SK-N-SH (cell line): ENCODE results near the gene NOL7. TPM values are rescaled to one million over a fixed set of nuclear protein-coding genes. Genes with fewer than 3 reads are reported as not detected.

Experiments
- CTCF ChIA-PET: fragments of 300-600, 350-600 bp; formaldehyde crosslinking; extraction: SDS; loops from one replicate; lab custom pipeline; 2021; lab: Yijun Ruan, JAX
- POLR2A ChIA-PET: fragments of 350-600 bp; sonication (Branson Sonifier 250); formaldehyde crosslinking; extraction: SDS; loops from one replicate; lab custom pipeline; 2020; ENCODE audit warnings: antibody characterized with exemption, inconsistent platforms; lab: Yijun Ruan, JAX
- DNase-seq: peaks from one replicate; pipeline ENCODE4 v3.0.0; 2012
- H2AFZ ChIP-seq: fragments of 200-600 bp; sonication (generic); 2 replicates; pipeline ENCODE4 v1.8.1; 2016; ENCODE audit warnings: antibody characterized with exemption, mild to moderate bottlenecking, low read depth
- H3F3A ChIP-seq: fragments of 200-600 bp; sonication (generic); replicated peaks from 2 replicates; pipeline ENCODE3; 2016; ENCODE audit warnings: antibody characterized with exemption, mild to moderate bottlenecking; ENCODE audit not compliant: insufficient read depth
- H3K27ac ChIP-seq, 2 experiments: fragments of 200-500 bp in 1 of 2; fragments of 200-600 bp in 1 of 2; sonication (Bioruptor generic) in 1 of 2; sonication (generic), shearing (Covaris generic) in 1 of 2; 2 replicates each; pipeline versions ENCODE4 v1.5.1 to v1.6.1; 2014 to 2016; ENCODE audit warnings: low read depth in 2 of 2, inconsistent platforms in 1 of 2, low read length in 1 of 2, mild to moderate bottlenecking in 1 of 2, mixed read lengths in 1 of 2
- H3K27me3 ChIP-seq: fragments of 200-600 bp; sonication (generic), shearing (Covaris generic); 2 replicates; pipeline ENCODE4 v1.6.1; 2016; ENCODE audit warnings: mixed run types; ENCODE audit not compliant: insufficient read depth
- H3K36me3 ChIP-seq, 2 experiments: fragments of 200-500 bp in 1 of 2; fragments of 200-600 bp in 1 of 2; sonication (Bioruptor generic) in 1 of 2; sonication (generic) in 1 of 2; replicated peaks in 1 of 2; 2 replicates each; pipeline versions ENCODE3 to v1.5.1; 2014 to 2016; ENCODE audit warnings: low read length in 1 of 2, mild to moderate bottlenecking in 1 of 2; ENCODE audit not compliant: insufficient read depth in 2 of 2, control insufficient read depth in 1 of 2
- H3K4me1 ChIP-seq, 2 experiments: fragments of 200-500 bp in 1 of 2; fragments of 200-600 bp in 1 of 2; sonication (Bioruptor generic) in 1 of 2; sonication (generic), shearing (Covaris generic) in 1 of 2; 2 replicates each; pipeline versions ENCODE4 v1.5.1 to v1.6.1; 2014 to 2016; ENCODE audit warnings: low read depth in 1 of 2, low read length in 1 of 2, mixed run types in 1 of 2; ENCODE audit not compliant: insufficient read depth in 2 of 2, control insufficient read depth in 1 of 2
- H3K4me2 ChIP-seq: fragments of 200-600 bp; sonication (generic), shearing (Covaris generic); 2 replicates; pipeline ENCODE4 v1.6.1; 2017; ENCODE audit warnings: mixed run types
- H3K4me3 ChIP-seq, 2 experiments: fragments of 200-500 bp in 1 of 2; fragments of 200-600 bp in 1 of 2; sonication (Bioruptor generic) in 1 of 2; sonication (generic), shearing (Covaris generic) in 1 of 2; 2 replicates each; pipeline versions ENCODE4 v1.5.1 to v1.8.1; 2014 to 2016; ENCODE audit warnings: low read depth in 2 of 2, inconsistent platforms in 1 of 2, low read length in 1 of 2, mild to moderate bottlenecking in 1 of 2, mixed read lengths in 1 of 2, moderate library complexity in 1 of 2
- H3K79me2 ChIP-seq: fragments of 200-600 bp; sonication (generic); 2 replicates; pipeline ENCODE4 v1.8.1; 2017; ENCODE audit warnings: mild to moderate bottlenecking; ENCODE audit not compliant: insufficient read depth
- H3K9ac ChIP-seq: fragments of 200-600 bp; sonication (generic); 2 replicates; pipeline ENCODE4 v1.6.1; 2017; ENCODE audit warnings: mixed run types
- H3K9me2 ChIP-seq: fragments of 200-600 bp; sonication (generic); 2 replicates; pipeline ENCODE4 v1.6.1; 2017; ENCODE audit warnings: mixed run types
- H3K9me3 ChIP-seq: fragments of 200-600 bp; sonication (generic); 2 replicates; pipeline ENCODE4 v1.6.1; 2017; ENCODE audit warnings: mixed run types, mild to moderate bottlenecking, moderate library complexity
- H4K20me1 ChIP-seq: fragments of 200-600 bp; sonication (generic); 2 replicates; pipeline ENCODE4 v1.6.1; 2017; ENCODE audit warnings: mild to moderate bottlenecking, mixed run types; ENCODE audit not compliant: insufficient read depth
- CHD2 ChIP-seq: fragments of 150-350 bp; IDR thresholded peaks from 2 replicates; pipeline ENCODE4 v1.6.1; 2018; ENCODE audit warnings: low read length; ENCODE audit not compliant: partially characterized antibody
- ELF1 ChIP-seq: IDR thresholded peaks from 2 replicates; pipeline ENCODE4 v1.4.0; 2012
- EP300 ChIP-seq, 2 experiments: IDR thresholded peaks; 2 replicates each; pipeline versions ENCODE4 v1.4.0 to v1.6.1; 2012; ENCODE audit warnings: borderline replicate concordance in 1 of 2, low read depth in 1 of 2, low read length in 1 of 2
- FOSL2 ChIP-seq: IDR thresholded peaks from 2 replicates; pipeline ENCODE4 v1.4.0; 2012; ENCODE audit warnings: low read depth, mild to moderate bottlenecking, moderate library complexity, borderline replicate concordance
- FOXJ3 ChIP-seq: sonication (generic); formaldehyde crosslinking; IDR thresholded peaks from 2 replicates; pipeline ENCODE4 v1.5.1; 2020; ENCODE audit warnings: mild to moderate bottlenecking, missing genetic modification reagents
- FOXM1 ChIP-seq: IDR thresholded peaks from 2 replicates; pipeline ENCODE4 v1.4.0; 2012; ENCODE audit warnings: low read depth, mild to moderate bottlenecking
- GABPA ChIP-seq: IDR thresholded peaks from 2 replicates; pipeline ENCODE4 v1.4.0; 2012; ENCODE audit warnings: low read depth, mild to moderate bottlenecking
- JUND ChIP-seq: IDR thresholded peaks from 2 replicates; pipeline ENCODE4 v1.4.0; 2012
- MXI1 ChIP-seq: IDR thresholded peaks from 2 replicates; pipeline ENCODE4 v1.6.1; 2012; ENCODE audit warnings: mild to moderate bottlenecking, low read depth, low read length, improper control_type of control experiment
- NRF1 ChIP-seq: IDR thresholded peaks from 2 replicates; pipeline ENCODE4 v1.6.1; 2012; ENCODE audit warnings: low read depth, mild to moderate bottlenecking, low read length
- RAD21 ChIP-seq: IDR thresholded peaks from 2 replicates; pipeline ENCODE4 v1.6.1; 2012; ENCODE audit warnings: mild to moderate bottlenecking, low read length
- RXRA ChIP-seq: IDR thresholded peaks from 2 replicates; pipeline ENCODE4 v1.4.0; 2012; ENCODE audit warnings: low read depth, mild to moderate bottlenecking, borderline replicate concordance
- SIN3A ChIP-seq: IDR thresholded peaks from 2 replicates; pipeline ENCODE4 v1.6.1; 2012; ENCODE audit warnings: low read depth, mild to moderate bottlenecking, low read length, moderate library complexity, borderline replicate concordance
- TCF12 ChIP-seq: IDR thresholded peaks from 2 replicates; pipeline ENCODE4 v1.4.0; 2012
- USF1 ChIP-seq: IDR thresholded peaks from 2 replicates; pipeline ENCODE4 v1.4.0; 2012; ENCODE audit warnings: low read depth, borderline replicate concordance
- YY1 ChIP-seq: IDR thresholded peaks from 2 replicates; pipeline ENCODE4 v1.4.0; 2012; ENCODE audit warnings: low read depth, mild to moderate bottlenecking
- WGBS: methylation state at CpG from one replicate; pipeline ENCODE4 v1.1.6; 2017; ENCODE audit warnings: low lambda C conversion rate; 5-methylcytosine and 5-hydroxymethylcytosine counted together
- polyA plus RNA-seq, 3 experiments: library from polyadenylated mRNA; depleted of rRNA; stranded (reverse); fragments of >200 nt; gene quantifications; 2 replicates each; pipeline ENCODE4 v1.2.3, GENCODE V29; 2012
- TF ChIP-seq, protein P1 (sequence below): fragments of 150-350 bp; IDR thresholded peaks from 2 replicates; pipeline ENCODE4 v1.6.1; 2016; ENCODE audit warnings: mild to moderate bottlenecking, low read depth, low read length

NOL7 gene
- polyA plus RNA-seq, 1 of the 3 experiments (the other 2 are of a cell fraction): 103 TPM

DNA sequence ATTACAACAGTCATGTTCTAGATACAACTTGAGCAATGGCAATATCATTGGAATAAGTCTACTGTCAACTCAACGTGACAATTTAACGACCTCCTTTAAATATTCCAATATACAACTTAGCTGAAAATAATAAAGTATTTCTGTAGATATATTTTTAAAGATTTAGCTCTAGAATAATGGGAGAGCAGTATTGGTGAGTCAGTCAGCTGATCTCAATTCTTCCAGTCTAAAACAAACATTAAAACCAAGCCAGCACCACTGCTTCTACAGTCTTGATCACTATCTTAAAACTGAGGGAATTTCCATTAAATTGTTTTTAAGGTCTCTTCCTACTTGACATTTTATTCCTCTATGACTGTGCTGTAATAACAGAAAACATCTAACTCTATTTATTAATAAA is 38.2 kb downstream of the NOL7 start:
- CTCF ChIA-PET: interaction anchor here (1.2 to 1.6 kb wide), 2 partner anchors 38 to 1015 kb away, joined by 3 read pairs; partner anchors contain the start of gene NOL7

DNA sequence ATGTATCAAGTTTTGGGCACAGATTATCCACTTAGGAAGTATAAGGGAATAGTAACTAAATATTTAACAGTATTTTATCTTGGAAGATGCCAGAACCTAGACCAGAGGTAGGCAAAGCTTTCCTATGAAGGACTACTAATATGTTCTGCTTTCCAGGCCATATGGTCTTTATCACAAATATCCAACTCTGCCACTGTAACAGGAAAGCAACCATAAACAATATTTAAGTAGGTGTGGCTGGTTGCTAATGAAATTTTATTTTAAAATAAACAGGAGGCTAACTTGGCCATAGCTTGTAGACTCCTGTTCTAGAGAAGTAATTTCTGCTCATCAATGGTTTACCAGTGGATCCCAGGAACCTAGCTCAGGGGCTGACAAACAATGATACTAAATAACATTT is 39.4 kb downstream of the NOL7 start:
- H3K4me2 ChIP-seq: no peak overlapping the region
- H2AFZ ChIP-seq: no peak overlapping the region
- ChIA-PET POLR2A (no interaction called here), CTCF (interaction anchor here (1.7 kb wide), 1 partner anchor 29 kb away, joined by 9 read pairs; no protein-coding TSS in a partner anchor)
- no peaks in the 10 kb centered on the region for H3K9me3 ChIP-seq
- TF ChIP-seq FOXM1: no peak
- TF ChIP-seq ELF1: no peak
- TF ChIP-seq RXRA: no peak
- no peak for TF ChIP-seq MXI1
- TF ChIP-seq, protein P1, sequence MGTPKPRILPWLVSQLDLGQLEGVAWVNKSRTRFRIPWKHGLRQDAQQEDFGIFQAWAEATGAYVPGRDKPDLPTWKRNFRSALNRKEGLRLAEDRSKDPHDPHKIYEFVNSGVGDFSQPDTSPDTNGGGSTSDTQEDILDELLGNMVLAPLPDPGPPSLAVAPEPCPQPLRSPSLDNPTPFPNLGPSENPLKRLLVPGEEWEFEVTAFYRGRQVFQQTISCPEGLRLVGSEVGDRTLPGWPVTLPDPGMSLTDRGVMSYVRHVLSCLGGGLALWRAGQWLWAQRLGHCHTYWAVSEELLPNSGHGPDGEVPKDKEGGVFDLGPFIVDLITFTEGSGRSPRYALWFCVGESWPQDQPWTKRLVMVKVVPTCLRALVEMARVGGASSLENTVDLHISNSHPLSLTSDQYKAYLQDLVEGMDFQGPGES: no peak
- no peak for TF ChIP-seq GABPA
- TF ChIP-seq SIN3A: no peak
- no peak for TF ChIP-seq FOXJ3 (CRISPR knock-in tag)
- TF ChIP-seq EP300 (IDR thresholded peaks at IDR 0.05; ENCODE audit: borderline replicate concordance in 1 of 2, low read depth in 1 of 2, low read length in 1 of 2): no peak
- no peak for TF ChIP-seq YY1
- no peaks in the 10 kb centered on the region; the same call in 1 of the 2 replicates for H4K20me1 ChIP-seq
- peaks cover 16% of the 10 kb centered on the region for H3F3A ChIP-seq
- no peaks in the 10 kb centered on the region for H3K9me2 ChIP-seq
- peaks cover 15 to 35% of the 10 kb centered on the region in 2 experiments for H3K36me3 ChIP-seq
- peak overlapping the region in 1 of 2 experiments; percentile 67; a peak in 2 of 4 replicates for H3K27ac ChIP-seq
- DNase-seq: peak; percentile 18
- peaks cover 6 to 7% of the 10 kb centered on the region in 2 experiments; a peak in 2 of 4 replicates for H3K4me1 ChIP-seq
- peaks cover 62% of the 10 kb centered on the region for H3K79me2 ChIP-seq
- no peak overlapping the region for H3K4me3 ChIP-seq
- H3K27me3 ChIP-seq: no peaks in the 10 kb centered on the region
- H3K9ac ChIP-seq: no peak overlapping the region

More for the DNA sequence above, 38.2 kb downstream of the NOL7 start:
- Histone ChIP-seq H3K9me3 (no peaks in the 10 kb centered on the region), H3K79me2 (peaks cover 50% of the 10 kb centered on the region), H3K4me1 (peaks cover 6 to 7% of the 10 kb centered on the region in 2 experiments; a peak in 2 of 4 replicates), H4K20me1 (no peaks in the 10 kb centered on the region), H3K9me2 (no peaks in the 10 kb centered on the region), H3K27me3 (no peaks in the 10 kb centered on the region), H3K27ac (peak overlapping the region in 1 of 2 experiments; percentile 65; a peak in 2 of 4 replicates), H3F3A (peaks cover 20% of the 10 kb centered on the region), H2AFZ (no peak overlapping the region), H3K36me3 (peaks cover 15 to 42% of the 10 kb centered on the region in 2 experiments), H3K9ac (no peak overlapping the region), H3K4me3 (no peak overlapping the region), H3K4me2 (peak overlapping the region; percentile 34; the same call in 1 of the 2 replicates)
- POLR2A ChIA-PET: no interaction called here
- 93% methylated on average over 2 of the region's 2 CpGs for WGBS
- no peak; the same call in 1 of the 2 replicates for TF ChIP-seq FOSL2
- no peak for TF ChIP-seq NRF1
- TF ChIP-seq CHD2: no peak
- no peak for TF ChIP-seq JUND
- TF ChIP-seq RAD21: no peak
- TF ChIP-seq TCF12: peak; percentile 23; the same call in 1 of the 2 replicates
- TF ChIP-seq USF1: 0 out of 2 replicates have a peak, but pooled peaks have one; percentile 31
- peak; percentile 15 for DNase-seq
